Omental fat pad (tissue), 4 donors: ENCODE data around the gene GPM6B. TPM values are rescaled to one million over a fixed set of nuclear protein-coding genes. Genes with fewer than 3 reads are reported as not detected.

Experiments
- ATAC-seq: fragments of 150-250 bp; one replicate; pipeline ENCODE4 v1.9.1; 2016; ENCODE audit warnings: mild to moderate bottlenecking, moderate library complexity; ENCODE audit not compliant: low FRiP score
- DNase-seq: peaks from one replicate; pipeline ENCODE4 v3.0.0-alpha.2; 2019; ENCODE audit warnings: low spot score
- total RNA-seq, 4 donors: library from RNA; depleted of rRNA; stranded (reverse); fragments of >200 nt; gene quantifications; one replicate each; pipeline ENCODE4 v1.1.0, GENCODE V29; 2016
- TF ChIP-seq, protein P1 (sequence below), 3 donors: fragments of 450-650 bp; IDR thresholded peaks; one replicate each; pipeline ENCODE4 v1.5.1; 2016 to 2017; ENCODE audit warnings: antibody characterized with exemption in 3 of 3, mild to moderate bottlenecking in 3 of 3, moderate library complexity in 2 of 3

The GPM6B gene
- total RNA-seq, 4 donors from 2014 or later: 1.4 to 9.1 (median 6.5) TPM

- no peak for DNase-seq
- no peak for ATAC-seq
- TF ChIP-seq, protein P1, sequence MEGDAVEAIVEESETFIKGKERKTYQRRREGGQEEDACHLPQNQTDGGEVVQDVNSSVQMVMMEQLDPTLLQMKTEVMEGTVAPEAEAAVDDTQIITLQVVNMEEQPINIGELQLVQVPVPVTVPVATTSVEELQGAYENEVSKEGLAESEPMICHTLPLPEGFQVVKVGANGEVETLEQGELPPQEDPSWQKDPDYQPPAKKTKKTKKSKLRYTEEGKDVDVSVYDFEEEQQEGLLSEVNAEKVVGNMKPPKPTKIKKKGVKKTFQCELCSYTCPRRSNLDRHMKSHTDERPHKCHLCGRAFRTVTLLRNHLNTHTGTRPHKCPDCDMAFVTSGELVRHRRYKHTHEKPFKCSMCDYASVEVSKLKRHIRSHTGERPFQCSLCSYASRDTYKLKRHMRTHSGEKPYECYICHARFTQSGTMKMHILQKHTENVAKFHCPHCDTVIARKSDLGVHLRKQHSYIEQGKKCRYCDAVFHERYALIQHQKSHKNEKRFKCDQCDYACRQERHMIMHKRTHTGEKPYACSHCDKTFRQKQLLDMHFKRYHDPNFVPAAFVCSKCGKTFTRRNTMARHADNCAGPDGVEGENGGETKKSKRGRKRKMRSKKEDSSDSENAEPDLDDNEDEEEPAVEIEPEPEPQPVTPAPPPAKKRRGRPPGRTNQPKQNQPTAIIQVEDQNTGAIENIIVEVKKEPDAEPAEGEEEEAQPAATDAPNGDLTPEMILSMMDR (IDR thresholded peaks at IDR 0.05): no peak
These were observed 25.7 kb downstream of the GPM6B start for GRCh38 chrX:13791145-13791544.

- DNase-seq (no peak), ATAC-seq (no peak)
- TF ChIP-seq, protein P1 (IDR thresholded peaks at IDR 0.05): no peak
These were observed 26.4 kb downstream of the GPM6B start for GRCh38 chrX:13790206-13791131.

GRCh38 chrX:13786048-13786447, 30.8 kb downstream of the GPM6B start:
- TF ChIP-seq, protein P1 (IDR thresholded peaks at IDR 0.05): no peak
- DNase-seq (no peak), ATAC-seq (no peak)

DNA sequence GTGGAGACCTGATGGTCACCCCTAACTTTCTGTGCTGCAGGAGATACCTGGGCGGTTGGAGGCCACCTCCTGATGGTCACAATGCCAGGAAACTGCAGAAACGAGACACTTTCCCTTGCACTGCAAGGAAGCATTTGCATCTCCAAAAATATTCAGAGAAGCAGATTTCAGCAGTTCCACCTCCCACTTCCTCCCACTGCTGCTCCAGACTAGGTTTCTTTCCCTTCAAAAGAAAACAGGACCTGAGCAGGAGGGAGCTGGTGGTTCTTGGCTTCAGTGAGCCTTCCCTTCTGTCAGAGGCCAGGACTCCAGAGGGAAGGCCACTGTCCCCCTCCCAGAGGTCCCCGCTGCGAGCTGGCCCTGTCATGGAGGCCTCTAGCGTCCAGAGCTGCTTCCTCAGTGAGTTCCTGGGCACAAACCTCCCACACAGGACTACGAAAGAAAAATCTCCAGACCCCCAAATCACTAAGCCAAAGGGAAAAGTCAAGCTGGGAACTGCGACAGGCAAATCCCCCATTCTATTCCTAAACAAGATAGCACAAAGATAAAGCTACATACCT, 35.9 kb downstream of the GPM6B start:
- DNase-seq: no peak
- no peak for ATAC-seq
- TF ChIP-seq, protein P1 (IDR thresholded peaks at IDR 0.05): no peak

- TF ChIP-seq, protein P1 (IDR thresholded peaks at IDR 0.05): no peak
- DNase-seq: no peak
- ATAC-seq: no peak
These were observed 38.0 kb downstream of the GPM6B start for GRCh38 chrX:13778916-13779315.

- ATAC-seq: no peak
These were observed 40.5 kb downstream of the GPM6B start for GRCh38 chrX:13776387-13776786.

More at GRCh38 chrX:13776387-13776786, 40.5 kb downstream of the GPM6B start:
- DNase-seq: no peak
- TF ChIP-seq, protein P1 (IDR thresholded peaks at IDR 0.05): no peak
